MM.1S (cell line): ENCODE measurements around the gene GPX7.

Experiments used
- EZH2 ChIP-seq: fragments of 300-600 bp; sonication (generic); optimal IDR thresholded peaks from 2 replicates; pipeline ENCODE3; 2017; ENCODE audit warnings: low read depth, mild to moderate bottlenecking, antibody characterized with exemption, low read length, mixed read lengths
- TF ChIP-seq, protein P1 (sequence below): fragments of 300-600 bp; sonication (generic); IDR thresholded peaks from 2 replicates; pipeline ENCODE4 v1.5.1; 2016; ENCODE audit warnings: antibody characterized with exemption, low read length, mixed read lengths

DNA sequence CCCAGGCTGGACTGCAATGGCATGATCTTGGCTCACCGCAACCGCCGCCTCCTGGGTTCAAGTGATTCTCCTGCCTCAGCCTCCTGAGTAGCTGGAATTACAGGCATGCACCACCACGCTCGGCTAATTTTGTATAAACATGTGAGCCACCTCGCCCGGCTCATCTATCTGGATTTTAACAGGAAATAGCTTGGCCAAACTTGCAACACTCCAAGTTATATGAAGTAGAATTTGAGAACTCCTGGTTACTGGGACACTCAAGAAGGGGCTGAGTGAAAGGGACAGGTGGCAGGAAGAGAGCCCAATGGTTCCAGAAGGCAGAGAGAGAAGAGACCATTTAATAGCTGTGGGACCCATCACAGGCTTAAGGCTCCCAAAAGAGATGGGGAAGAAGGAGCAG, 2.9 kb upstream of the GPX7 start:
- TF ChIP-seq, protein P1, sequence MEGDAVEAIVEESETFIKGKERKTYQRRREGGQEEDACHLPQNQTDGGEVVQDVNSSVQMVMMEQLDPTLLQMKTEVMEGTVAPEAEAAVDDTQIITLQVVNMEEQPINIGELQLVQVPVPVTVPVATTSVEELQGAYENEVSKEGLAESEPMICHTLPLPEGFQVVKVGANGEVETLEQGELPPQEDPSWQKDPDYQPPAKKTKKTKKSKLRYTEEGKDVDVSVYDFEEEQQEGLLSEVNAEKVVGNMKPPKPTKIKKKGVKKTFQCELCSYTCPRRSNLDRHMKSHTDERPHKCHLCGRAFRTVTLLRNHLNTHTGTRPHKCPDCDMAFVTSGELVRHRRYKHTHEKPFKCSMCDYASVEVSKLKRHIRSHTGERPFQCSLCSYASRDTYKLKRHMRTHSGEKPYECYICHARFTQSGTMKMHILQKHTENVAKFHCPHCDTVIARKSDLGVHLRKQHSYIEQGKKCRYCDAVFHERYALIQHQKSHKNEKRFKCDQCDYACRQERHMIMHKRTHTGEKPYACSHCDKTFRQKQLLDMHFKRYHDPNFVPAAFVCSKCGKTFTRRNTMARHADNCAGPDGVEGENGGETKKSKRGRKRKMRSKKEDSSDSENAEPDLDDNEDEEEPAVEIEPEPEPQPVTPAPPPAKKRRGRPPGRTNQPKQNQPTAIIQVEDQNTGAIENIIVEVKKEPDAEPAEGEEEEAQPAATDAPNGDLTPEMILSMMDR = no peak
- no peak for TF ChIP-seq EZH2
